Endothelial cell of umbilical vein (primary cell): Measurements from ENCODE around the gene CCL17. TPM values are rescaled to one million over a fixed set of nuclear protein-coding genes. Genes with fewer than 3 reads are reported as not detected.

ENCODE experiments used
- BruUV-seq: library from RNA; stranded (reverse); fragments of 400-500 nt; replicated peaks from 2 replicates; lab custom pipeline; 2021; lab: Mats Ljungman, UMichigan
- CTCF ChIA-PET: fragments of 300-600, 350-600 bp; sonication (Branson Sonifier 250); formaldehyde crosslinking; loops from one replicate; lab custom pipeline; 2021; ENCODE audit warnings: antibody characterized with exemption, inconsistent platforms; lab: Charles Lee
- POLR2A ChIA-PET: fragments of 300-600, 350-600 bp; sonication (Branson Sonifier 250); formaldehyde crosslinking; loops from one replicate; lab custom pipeline; 2021; ENCODE audit warnings: antibody characterized with exemption, inconsistent platforms; lab: Charles Lee
- DNase-seq: peaks from one replicate; pipeline ENCODE4 v3.0.0-alpha.2; 2011; ENCODE audit warnings: low read depth, low spot score
- FAIRE-seq: peaks from 2 replicates; lab custom pipeline; 2011; peaks lifted over from hg19 to GRCh38; lab: Jason Lieb, UNC
- H2AFZ ChIP-seq: 2 replicates; pipeline ENCODE4 v1.6.0; 2012; ENCODE audit warnings: low read depth, low read length, control low read depth, inconsistent platforms
- H3K27ac ChIP-seq: 2 replicates; pipeline ENCODE4 v1.5.1; 2011; ENCODE audit warnings: low read depth, mild to moderate bottlenecking, control low read depth, low read length, moderate library complexity; ENCODE audit not compliant: insufficient read depth
- H3K27me3 ChIP-seq, 2 experiments: 2 replicates each; pipeline versions ENCODE4 v1.6.0 to v1.6.1; 2011; ENCODE audit warnings: low read length in 2 of 2, mixed read lengths in 1 of 2; ENCODE audit not compliant: control insufficient read depth in 2 of 2, insufficient read depth in 2 of 2
- H3K36me3 ChIP-seq, 2 experiments: 2 replicates in 1 of 2; 3 replicates in 1 of 2; pipeline ENCODE4 v1.5.1; 2011; ENCODE audit warnings: low read length in 2 of 2, mild to moderate bottlenecking in 1 of 2, moderate library complexity in 1 of 2; ENCODE audit not compliant: control insufficient read depth in 2 of 2, insufficient read depth in 2 of 2; ENCODE audit errors: extremely low read depth in 1 of 2
- H3K4me1 ChIP-seq: 3 replicates; pipeline ENCODE4 v1.5.1; 2011; ENCODE audit warnings: mild to moderate bottlenecking, low read length; ENCODE audit not compliant: control insufficient read depth, insufficient read depth; ENCODE audit errors: extremely low read depth
- H3K4me2 ChIP-seq: 2 replicates; pipeline ENCODE4 v1.6.1; 2011; ENCODE audit warnings: low read length, control low read depth, mixed read lengths; ENCODE audit not compliant: insufficient read depth
- H3K4me3 ChIP-seq, 3 experiments: fragments of 200-600 bp in 1 of 3; sonication (generic), shearing (Covaris generic) in 1 of 3; replicated peaks in 1 of 3; 2 replicates each; pipeline ENCODE4 v1.5.1; 2011 to 2016; ENCODE audit warnings: control low read depth in 3 of 3, low read length in 3 of 3, mild to moderate bottlenecking in 2 of 3, inconsistent platforms in 1 of 3, low read depth in 1 of 3, moderate library complexity in 1 of 3; ENCODE audit not compliant: insufficient read depth in 1 of 3
- H3K79me2 ChIP-seq: 2 replicates; pipeline ENCODE4 v1.6.0; 2012; ENCODE audit warnings: low read length, inconsistent platforms; ENCODE audit not compliant: control insufficient read depth, insufficient read depth
- H3K9ac ChIP-seq: replicated peaks from 2 replicates; pipeline ENCODE3; 2011; ENCODE audit warnings: low read length, control low read depth; ENCODE audit not compliant: insufficient read depth; ENCODE audit errors: extremely low read depth
- H3K9me1 ChIP-seq: replicated peaks from 3 replicates; pipeline ENCODE4 v1.6.0; 2011; ENCODE audit warnings: mild to moderate bottlenecking, low read length; ENCODE audit not compliant: control insufficient read depth, insufficient read depth; ENCODE audit errors: extremely low read depth
- H3K9me3 ChIP-seq: replicated peaks from 2 replicates; pipeline ENCODE4 v1.5.1; 2012; ENCODE audit warnings: low read length, inconsistent platforms; ENCODE audit not compliant: control insufficient read depth, insufficient read depth
- H4K20me1 ChIP-seq: replicated peaks from 2 replicates; pipeline ENCODE3; 2011; ENCODE audit warnings: mild to moderate bottlenecking, low read length; ENCODE audit not compliant: control insufficient read depth, insufficient read depth; ENCODE audit errors: extremely low read depth
- EZH2 ChIP-seq: IDR thresholded peaks from 2 replicates; pipeline ENCODE4 v1.6.1; 2012; ENCODE audit warnings: borderline replicate concordance, low read depth, mild to moderate bottlenecking, moderate library complexity, low read length, inconsistent platforms; ENCODE audit not compliant: severe bottlenecking
- FOS ChIP-seq: IDR thresholded peaks from 2 replicates; pipeline ENCODE4 v1.6.1; 2011; ENCODE audit warnings: mild to moderate bottlenecking, low read length, moderate library complexity, borderline replicate concordance; ENCODE audit not compliant: insufficient read depth
- GATA2 ChIP-seq: IDR thresholded peaks from 2 replicates; pipeline ENCODE4 v1.7.0; 2011; ENCODE audit warnings: low read depth, mild to moderate bottlenecking, moderate library complexity, mixed read lengths, low read length; ENCODE audit not compliant: insufficient read length, insufficient read depth
- JUN ChIP-seq: IDR thresholded peaks from 2 replicates; pipeline ENCODE4 v1.6.1; 2011; ENCODE audit warnings: borderline replicate concordance, low read depth; ENCODE audit not compliant: insufficient read length, insufficient read depth
- MYC ChIP-seq: IDR thresholded peaks from one replicate; pipeline ENCODE4 v1.6.1; 2011; ENCODE audit warnings: mild to moderate bottlenecking, low read depth, low read length
- POLR2A ChIP-seq: IDR thresholded peaks from 2 replicates; pipeline ENCODE4 v1.6.1; 2012; ENCODE audit warnings: low read depth, mild to moderate bottlenecking, control low read depth, low read length
- POLR2AphosphoS5 ChIP-seq: IDR thresholded peaks from 2 replicates; pipeline ENCODE4 v1.6.1; 2012; ENCODE audit warnings: low read depth, mild to moderate bottlenecking, control low read depth, low read length, moderate library complexity; ENCODE audit not compliant: insufficient read depth
- dilution Hi-C: fragments of 300-500 bp; cut with MboI; formaldehyde crosslinking; loops from one replicate; pipeline ENCODE4 v1.15.0; 2019; ENCODE audit warnings: low sequenced_read_pairs; ENCODE audit not compliant: extremely low pct_ligation_motif_present
- intact Hi-C: fragments of 100-400 bp; cut with micrococcal nuclease; formaldehyde crosslinking; loops from one replicate; pipeline ENCODE4 v1.10.0; 2022
- polyA plus RNA-seq, 4 experiments: library from polyadenylated mRNA; depleted of rRNA in 3 of 4; stranded (reverse) in 3 of 4; unstranded in 1 of 4; fragments of >200 nt; gene quantifications; 2 replicates each; pipeline versions ENCODE4 v1.2.1 to v1.2.3, GENCODE V29; 2011 to 2012; ENCODE audit warnings: missing spikeins in 1 of 4
- total RNA-seq: library from RNA; stranded (reverse); gene quantifications from 2 replicates; pipeline ENCODE4 v1.2.3, GENCODE V29; 2021
- TF ChIP-seq, protein P1 (sequence below), 2 donors: IDR thresholded peaks; 1 replicate in 1 of 2; 2 replicates in 1 of 2; pipeline ENCODE4 v1.5.1; 2011; ENCODE audit warnings: low read length in 2 of 2, mild to moderate bottlenecking in 2 of 2, moderate library complexity in 2 of 2, control low read depth in 1 of 2, inconsistent platforms in 1 of 2, low read depth in 1 of 2; ENCODE audit not compliant: insufficient read depth in 1 of 2; ENCODE audit errors: extremely low read depth in 1 of 2
- TF ChIP-seq, protein P2 (sequence below): IDR thresholded peaks from 2 replicates; pipeline ENCODE4 v1.6.1; 2011; ENCODE audit not compliant: insufficient read depth, insufficient read length

The CCL17 gene
- total and polyA plus RNA-seq, 2 donors (not counting 3 experiments of a cell fraction or from before 2014, with no cell fraction given) = not detected

DNA sequence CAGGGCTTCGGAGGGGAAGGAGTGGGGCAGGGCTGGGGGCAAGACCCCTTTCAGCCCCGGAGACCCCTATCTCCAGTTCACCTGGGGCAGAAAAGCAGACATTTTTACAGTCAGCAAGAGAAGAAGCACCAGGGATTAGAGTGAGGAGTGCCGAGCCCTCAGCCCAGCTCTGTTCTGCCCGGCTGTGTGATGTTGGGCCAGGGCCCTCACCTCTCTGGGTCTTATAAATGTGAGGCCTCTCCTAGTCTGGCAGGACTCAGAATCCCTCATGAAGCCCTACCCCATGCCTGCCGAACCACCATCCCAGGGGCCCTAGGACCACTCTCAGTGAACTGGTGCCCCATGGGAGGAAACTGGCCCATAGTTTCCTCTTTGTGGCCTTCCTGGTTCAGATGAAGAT lies 19.5 kb upstream of the CCL17 start:
- H3K9ac ChIP-seq = no peak overlapping the region
- CTCF ChIA-PET = interaction anchor here (1.0 kb wide), 1 partner anchor 33 kb away, joined by 3 read pairs; no protein-coding TSS in a partner anchor
- DNase-seq = no peak
- no peaks in the 10 kb centered on the region for H3K79me2 ChIP-seq
- H4K20me1 ChIP-seq = no peaks in the 10 kb centered on the region
- dilution Hi-C loops = no loop called here
- no peaks in the 10 kb centered on the region for H3K9me1 ChIP-seq
- H3K4me3 ChIP-seq = no peak overlapping the region
- no peak for FAIRE-seq
- POLR2A ChIA-PET = no interaction called here
- H2AFZ ChIP-seq = no peak overlapping the region
- H3K27ac ChIP-seq = no peak overlapping the region
- TF ChIP-seq, protein P1, sequence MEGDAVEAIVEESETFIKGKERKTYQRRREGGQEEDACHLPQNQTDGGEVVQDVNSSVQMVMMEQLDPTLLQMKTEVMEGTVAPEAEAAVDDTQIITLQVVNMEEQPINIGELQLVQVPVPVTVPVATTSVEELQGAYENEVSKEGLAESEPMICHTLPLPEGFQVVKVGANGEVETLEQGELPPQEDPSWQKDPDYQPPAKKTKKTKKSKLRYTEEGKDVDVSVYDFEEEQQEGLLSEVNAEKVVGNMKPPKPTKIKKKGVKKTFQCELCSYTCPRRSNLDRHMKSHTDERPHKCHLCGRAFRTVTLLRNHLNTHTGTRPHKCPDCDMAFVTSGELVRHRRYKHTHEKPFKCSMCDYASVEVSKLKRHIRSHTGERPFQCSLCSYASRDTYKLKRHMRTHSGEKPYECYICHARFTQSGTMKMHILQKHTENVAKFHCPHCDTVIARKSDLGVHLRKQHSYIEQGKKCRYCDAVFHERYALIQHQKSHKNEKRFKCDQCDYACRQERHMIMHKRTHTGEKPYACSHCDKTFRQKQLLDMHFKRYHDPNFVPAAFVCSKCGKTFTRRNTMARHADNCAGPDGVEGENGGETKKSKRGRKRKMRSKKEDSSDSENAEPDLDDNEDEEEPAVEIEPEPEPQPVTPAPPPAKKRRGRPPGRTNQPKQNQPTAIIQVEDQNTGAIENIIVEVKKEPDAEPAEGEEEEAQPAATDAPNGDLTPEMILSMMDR (IDR thresholded peaks at IDR 0.05; ENCODE audit: extremely low read depth in 1 of 2, insufficient read depth in 1 of 2, low read depth in 1 of 2, low read length in 2 of 2) = no peak
- TF ChIP-seq POLR2AphosphoS5 (no peak), JUN (no peak), EZH2 (no peak), MYC (no peak), POLR2A (no peak), FOS (no peak), GATA2 (no peak)
- TF ChIP-seq, protein P2, sequence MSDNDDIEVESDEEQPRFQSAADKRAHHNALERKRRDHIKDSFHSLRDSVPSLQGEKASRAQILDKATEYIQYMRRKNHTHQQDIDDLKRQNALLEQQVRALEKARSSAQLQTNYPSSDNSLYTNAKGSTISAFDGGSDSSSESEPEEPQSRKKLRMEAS = no peak
- no peaks in the 10 kb centered on the region for H3K36me3 ChIP-seq
- H3K9me3 ChIP-seq = no peaks in the 10 kb centered on the region
- H3K27me3 ChIP-seq = peaks cover 0 to 2% of the 10 kb centered on the region in 2 experiments
- no TSS peak for BruUV-seq
- intact Hi-C loops = no loop called here
- peaks cover 19% of the 10 kb centered on the region for H3K4me1 ChIP-seq
- H3K4me2 ChIP-seq = no peak overlapping the region
